ENCODE measurements around the gene KLLN.
"Not testable (repeated sequence)": the region's sequence is repeated elsewhere in the genome, so short reads cannot be mapped to it uniquely, and the experiment has no call there.

- not testable (repeated sequence) for TF ChIP-seq EZH2 (IDR thresholded peaks at IDR 0.05; ENCODE audit: insufficient read depth, poor library complexity, severe bottlenecking); EZH2phosphoT487 (IDR thresholded peaks at IDR 0.05; ENCODE audit: insufficient read depth, low read depth)
Measured at GRCh38 chr10:87881373-87882059, 18.2 kb upstream of the KLLN start.

All from GM23248 (cell line).